Measurements from ENCODE around the gene SLC39A3.

The SLC39A3 gene, protein sequence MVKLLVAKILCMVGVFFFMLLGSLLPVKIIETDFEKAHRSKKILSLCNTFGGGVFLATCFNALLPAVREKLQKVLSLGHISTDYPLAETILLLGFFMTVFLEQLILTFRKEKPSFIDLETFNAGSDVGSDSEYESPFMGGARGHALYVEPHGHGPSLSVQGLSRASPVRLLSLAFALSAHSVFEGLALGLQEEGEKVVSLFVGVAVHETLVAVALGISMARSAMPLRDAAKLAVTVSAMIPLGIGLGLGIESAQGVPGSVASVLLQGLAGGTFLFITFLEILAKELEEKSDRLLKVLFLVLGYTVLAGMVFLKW

DNA sequence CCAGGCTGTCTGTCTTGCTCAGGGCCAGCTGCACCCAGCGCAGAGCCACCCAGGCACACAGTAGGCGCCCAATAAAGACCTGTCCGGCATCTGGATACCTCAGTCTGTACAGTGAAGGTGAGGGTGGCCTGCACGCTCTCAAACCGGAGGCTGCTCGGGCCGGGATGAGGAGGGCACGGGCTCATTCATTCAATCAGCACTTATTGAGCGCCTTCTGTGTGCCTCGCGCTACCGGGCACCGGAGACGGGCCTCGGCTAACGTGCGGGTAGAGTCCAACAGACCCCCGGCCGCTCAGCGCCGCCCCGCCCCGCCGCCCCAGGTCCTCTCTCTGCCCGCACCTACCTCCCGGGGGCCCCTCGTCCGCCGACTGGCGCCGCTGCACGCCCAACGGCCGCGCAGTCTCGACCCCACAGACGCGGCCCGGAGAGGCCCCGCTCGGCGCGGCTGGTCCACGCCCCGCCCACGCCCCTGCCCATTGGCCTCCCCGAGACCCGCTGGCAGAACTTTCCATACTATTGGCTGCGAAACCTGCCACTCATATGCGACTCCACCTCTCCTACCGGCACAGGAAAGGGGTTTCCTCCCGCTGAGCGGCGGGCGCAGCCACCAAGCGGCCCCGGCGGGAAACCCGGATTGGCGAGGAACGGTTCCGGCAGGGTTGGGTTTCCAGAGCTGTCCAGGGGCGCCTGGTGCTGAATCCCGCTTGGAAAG is at the start of gene SLC39A3:
SLC39A3 (minus strand) TSS at position 416 of the 712 bp plus-strand sequence. CDS start 2,760 bp downstream, outside the sequence.
- peak; percentile 88 for DNase-seq

DNA sequence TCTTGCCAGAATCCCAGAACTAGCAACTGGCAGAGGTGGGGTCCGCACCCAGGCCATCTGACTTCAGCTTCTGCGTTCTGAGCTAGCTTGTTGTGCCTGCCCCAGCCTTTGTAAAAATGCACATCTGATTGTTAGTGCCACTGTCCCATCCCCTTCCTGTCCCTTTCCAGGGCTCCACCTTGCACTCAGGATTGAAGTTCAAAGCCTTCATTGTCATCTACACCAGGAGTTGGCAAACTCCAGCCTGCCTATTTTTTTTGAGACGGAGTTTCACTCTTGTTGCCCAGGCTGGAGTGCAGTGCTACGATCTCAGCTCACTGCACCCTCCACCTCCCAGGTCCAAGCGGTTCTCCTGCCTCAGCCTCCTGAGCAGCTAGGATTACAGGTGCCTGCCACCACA is 48.4 kb upstream of the SLC39A3 start:
- no peak for DNase-seq

DNA sequence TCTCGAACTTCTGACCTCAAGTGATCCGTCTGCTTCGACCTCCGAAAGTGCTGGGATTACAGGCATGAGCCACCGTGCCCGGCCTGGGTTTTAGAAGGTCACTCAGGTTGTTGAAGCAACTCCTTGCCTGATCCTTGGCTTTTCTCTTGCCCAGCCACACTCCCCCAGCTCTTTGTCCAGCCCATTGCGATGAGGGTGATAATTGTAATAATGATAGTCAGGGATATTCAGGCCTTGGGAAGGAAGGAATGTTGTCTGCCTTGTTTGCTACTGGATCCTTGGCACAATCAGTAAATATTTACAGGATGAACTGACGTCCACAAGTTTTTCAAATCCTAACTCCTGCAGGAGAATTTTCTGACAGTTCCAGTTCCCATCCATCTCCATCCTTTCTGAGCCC is 47.3 kb upstream of the SLC39A3 start:
- DNase-seq, result no peak

DNA sequence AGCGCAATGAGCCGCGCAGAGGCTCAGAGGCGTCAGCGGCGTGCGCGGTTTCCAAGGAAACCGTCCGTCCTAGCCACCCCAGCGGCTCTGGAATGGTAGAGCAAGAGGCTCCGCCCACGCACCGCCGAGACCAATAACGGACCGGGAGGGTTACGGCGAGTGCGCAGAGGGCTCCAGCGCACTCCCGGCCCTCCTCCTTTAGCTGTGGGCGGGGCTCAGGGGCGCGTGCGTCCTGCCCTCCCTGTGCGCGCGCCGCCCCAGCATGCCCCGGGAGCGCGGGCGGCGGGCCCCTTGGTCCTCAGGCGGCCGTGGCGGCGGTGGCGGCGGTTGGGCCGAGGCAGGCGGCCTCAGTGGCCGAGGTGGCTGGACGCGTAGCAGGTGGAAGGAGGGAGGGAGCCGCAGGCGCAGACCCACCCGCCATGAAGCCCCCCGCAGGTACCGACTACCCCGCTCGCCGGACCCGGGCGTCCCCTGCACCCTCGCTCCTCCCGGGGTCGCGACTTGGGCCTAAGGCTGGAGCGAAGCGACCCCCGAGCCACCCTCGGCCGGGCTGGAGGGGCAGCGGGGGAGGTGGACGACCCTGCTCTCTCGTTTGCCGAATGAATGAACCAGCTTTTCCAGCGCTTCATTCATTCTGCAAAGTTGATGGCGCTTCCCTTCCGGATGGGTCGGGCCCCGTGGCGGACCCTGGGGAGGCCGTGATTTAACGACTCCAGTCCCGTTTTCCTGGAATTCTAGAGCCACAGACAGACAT is 45.6 kb upstream of the SLC39A3 start, which contains the start of gene THOP1:
THOP1 (plus strand) TSS at position 260 of the 754 bp plus-strand sequence; CDS start at position 420, 160 bp downstream.
- peak; percentile 95 for DNase-seq

DNA sequence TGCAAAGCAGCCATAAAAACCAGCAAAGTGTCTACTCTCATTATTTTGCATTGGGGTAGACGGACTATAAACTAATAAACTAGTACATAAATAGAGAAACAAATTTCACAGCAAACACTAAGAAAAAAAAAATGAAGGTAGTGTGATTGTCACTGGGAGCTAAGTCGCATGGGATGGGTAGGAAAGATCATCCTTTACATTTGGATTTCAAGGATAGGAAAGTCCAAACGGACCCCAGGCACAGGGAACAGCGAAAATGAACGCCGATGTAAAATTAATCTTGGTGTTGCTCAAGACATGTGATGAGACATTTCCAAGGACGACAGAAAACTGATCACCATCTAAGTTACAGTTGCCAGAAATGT is 43.9 kb upstream of the SLC39A3 start:
- DNase-seq, result no peak

DNA sequence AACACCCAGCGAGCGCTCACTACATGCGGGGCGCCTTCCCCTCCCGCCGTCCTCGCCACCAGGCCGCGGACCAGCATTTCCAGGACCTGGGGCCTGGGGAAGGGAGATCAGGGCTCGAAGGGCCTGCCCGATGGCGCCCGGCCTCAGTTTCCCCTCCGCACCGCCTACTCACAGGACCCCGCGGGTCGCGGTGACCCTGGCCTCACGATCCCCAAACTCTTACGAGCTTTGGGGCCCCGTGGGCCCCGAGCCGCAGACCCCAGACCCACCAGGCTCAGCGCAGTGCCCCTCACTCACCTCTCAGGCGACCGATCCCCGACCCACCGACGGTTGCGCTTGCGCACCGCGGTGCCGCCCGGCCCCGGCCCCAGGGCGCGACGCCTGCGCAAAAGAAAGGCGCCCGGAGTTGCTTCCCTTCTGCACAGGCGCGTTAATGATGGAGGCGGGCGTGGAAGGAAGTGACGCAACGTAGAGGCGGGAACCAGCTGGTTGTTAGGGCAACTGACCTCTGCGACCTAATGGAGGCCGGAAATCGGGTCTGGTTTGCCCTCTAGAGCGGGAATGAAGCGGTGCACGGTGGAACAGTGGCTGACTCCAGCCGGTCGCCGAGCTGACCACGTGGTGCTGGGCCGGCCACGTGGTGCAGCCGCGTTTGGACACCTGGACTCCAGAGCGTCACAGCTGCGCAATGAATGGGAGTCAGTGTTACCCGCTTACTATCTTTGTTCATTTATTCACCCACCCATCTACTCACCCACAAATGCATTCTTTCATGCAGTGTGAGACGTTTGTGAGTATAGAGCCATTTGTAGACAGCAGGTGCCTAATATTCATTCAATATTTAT is 43.3 kb upstream of the SLC39A3 start, which contains the start of gene SGTA:
SGTA (minus strand) TSS at position 338 of the 845 bp plus-strand sequence. CDS start 14,205 bp downstream, outside the sequence.
- DNase-seq, result peak; percentile 99

DNA sequence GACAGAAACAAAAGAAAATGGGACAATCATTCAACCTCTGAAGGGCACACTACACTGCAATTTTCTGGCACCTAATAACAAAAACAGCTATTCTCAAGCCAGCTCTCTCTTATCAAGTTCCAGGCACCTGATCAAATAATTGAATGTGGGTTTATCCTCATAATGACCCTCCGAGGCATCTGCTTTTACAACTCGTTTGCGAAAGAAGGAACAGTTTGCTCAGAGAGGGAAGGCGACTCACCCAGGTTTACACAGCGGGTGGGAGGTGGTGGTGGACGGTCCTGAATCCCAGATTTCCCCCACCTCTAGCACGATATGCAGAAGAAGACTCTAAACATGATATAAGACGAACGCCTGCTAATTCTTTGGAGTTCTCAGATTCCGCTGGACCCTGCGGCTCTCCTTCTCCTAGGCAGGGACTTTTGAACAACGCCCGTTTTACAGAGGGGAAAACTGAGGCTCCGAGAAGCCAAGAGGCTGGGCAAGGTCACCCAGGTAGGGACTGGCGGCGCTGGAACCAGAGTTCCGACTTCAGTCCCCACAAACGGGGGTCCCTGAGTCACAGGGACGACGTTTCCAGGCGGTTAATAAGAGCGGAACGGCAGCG is 42.6 kb upstream of the SLC39A3 start:
- no peak for DNase-seq

DNA sequence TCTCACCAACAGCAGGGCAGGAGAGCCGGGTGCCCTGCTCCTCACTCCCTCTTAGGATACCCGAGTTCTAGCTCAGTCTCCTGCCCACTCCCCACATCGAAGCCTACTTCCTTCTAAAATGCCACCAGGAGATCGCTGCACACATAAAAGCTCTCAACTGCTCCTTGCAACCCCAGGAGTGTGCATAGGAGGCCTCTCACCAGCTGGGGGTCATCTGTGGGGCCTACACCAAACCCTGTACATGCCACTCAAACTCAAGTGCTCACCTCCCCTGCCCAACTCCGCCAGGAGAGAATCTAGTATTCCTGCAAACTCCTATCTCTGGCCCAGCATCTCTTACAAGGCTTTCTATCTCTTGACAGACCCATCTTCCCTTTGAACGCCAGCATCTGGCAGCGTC is 40.5 kb upstream of the SLC39A3 start:
- DNase-seq, result no peak

DNA sequence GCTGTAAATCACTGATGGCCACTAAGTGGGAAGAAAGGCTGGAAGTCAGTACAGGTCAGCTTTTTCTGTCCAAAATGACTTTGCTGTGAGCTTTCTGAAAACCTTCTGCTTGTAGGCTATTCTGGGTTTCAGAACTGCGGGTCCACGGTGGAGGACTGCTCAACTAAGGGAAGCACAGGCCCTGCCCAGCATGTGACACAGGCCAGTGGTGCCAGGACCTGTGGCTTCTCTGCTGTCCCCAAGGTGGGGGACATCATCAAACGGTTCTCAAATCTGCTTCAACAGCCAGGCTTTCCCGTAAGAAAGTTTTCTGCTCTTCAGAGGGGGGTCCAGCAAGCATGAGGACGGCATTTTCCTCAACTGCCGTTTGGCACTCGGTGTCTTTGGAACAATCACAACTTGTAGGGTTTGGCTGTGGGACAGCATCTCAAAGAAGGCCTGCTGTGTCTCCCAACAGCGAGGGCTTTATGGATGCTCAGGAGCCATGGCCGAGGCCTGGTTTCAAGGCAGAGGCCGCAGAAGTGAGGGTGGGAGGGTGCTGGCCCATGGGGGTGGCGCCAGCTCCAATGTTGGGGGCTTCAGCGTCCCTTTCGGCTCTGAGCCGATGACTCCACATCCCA is 39.4 kb upstream of the SLC39A3 start:
- no peak for DNase-seq

DNA sequence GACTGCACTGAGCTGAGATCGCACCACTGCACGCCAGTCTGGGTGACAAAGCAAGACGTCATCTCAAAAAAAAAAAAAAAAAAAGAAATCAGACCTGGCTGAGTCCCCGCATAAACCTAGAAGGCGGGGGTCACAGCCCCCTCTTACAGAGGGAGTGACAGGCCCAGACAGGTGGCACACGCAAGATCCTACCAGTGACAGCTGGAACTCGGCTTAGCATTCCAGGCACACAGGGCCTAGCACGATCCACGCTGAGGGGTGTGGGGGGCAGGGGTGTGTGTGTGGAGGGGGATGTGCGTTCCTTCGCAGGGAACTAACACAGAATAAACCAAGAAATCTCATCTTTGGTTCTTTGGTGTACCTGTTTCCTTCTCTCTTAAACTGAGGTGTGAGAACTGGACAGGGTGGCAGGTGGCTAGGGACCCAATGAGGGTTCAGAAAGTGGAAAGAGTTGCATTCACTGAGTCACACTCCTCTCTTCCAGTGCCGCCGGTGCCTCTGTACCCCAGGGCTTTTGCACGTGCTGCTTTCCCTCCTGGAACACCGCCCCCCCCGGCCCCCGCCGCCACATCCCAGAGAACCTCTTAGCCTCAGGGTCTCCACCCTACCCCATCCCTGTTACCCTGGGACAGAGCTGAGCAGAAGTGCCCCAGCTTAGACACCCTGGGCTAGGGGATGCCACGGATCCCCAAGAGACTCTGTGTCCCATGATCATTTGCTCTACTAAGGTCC is 38.3 kb upstream of the SLC39A3 start:
- peak; percentile 46 for DNase-seq

DNA sequence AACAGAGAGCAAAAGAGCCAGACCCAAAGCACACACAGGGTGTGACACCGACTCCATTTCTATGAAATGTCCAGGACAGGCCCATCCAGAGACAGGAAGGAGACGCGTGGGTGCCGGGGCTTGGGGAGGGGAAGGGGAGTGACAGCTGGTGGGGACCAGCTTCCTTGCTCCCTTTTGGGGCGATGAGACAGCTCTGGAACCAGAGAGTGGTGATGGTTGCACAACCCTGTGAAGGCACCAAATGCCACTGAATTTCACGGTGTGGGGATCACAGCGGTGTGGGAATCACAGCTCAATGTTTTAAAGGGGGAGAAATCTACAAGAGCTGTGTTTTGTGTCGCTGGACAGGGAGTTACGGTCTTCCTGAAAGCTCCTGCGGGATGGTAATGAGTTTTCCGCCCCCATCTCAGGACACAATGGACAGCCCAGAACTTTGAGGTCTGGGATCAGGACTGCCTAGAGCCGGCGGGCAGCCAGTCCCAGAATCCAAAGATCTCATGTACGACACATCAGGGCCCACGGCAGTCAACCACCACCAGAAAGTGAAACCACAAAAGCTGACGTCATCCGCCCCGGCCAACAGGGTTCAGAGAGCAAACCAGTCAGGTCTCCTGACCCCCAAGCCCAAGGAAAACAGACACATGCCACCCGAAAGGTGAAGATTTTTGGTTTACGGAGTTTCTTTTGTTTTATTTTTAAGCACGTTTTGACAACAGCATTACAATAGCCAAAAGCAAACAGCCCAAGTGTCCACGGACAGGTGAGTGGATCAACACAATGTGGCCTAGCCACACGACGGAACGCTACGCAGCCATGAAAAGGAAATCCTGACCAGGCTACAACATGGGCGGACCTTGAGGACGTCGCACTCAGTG is 36.0 kb upstream of the SLC39A3 start:
- DNase-seq, result no peak

DNA sequence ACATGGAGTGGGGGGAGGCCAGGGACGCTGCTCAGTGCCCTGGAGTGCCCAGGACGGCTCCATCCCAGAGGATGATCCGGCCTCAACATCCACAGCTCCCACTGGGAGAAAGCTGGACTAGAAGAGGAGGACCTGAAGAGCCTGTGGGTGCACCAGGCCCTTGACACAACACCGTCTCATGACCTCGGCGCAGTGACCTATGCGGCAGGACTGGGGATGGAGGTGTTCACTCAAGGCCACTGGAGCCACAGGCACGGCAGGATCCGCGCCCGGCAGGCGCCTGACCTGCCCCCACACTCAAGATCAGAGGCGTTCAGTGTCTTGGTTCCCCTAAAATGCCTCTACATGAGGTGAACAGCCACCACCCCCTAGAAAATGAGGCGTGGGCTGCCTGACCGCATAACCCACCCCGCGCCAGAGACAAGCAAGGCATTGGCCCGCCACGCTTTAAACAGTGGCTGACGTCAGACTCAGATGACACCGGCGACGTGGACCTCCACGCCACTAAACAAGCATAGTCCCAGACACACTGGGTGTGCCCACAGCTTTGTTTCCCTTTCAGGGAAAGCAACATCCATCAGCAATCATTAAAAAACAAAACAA is 35.2 kb upstream of the SLC39A3 start:
- no peak for DNase-seq

DNA sequence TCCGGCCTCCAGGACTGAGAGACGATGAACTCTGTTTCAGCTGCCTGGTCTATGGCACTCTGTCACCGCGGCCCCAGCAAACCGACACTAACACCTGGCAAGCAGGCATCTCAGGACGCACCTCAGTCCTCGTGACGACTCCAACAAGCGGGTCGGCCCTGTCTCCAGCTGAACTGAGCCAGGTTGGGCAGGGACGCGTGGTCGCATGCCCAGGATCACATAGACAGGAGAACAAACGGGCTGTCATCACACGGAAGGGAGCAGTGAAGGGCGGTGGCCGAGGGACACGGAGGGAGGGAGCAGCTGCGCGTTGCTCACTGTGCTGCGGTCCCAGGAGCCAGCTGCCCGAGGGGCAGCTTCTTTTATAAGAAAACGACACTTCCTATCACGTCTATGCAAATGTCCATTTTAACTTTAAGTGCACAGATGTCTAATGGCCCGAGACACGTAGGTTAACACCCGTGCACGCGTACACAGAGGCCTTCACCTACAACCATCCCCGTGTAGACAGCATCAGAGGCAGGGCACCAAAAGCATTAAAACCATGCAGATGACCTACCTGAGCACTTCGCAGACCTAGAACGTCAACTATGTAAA is 34.4 kb upstream of the SLC39A3 start:
- no peak for DNase-seq

DNA sequence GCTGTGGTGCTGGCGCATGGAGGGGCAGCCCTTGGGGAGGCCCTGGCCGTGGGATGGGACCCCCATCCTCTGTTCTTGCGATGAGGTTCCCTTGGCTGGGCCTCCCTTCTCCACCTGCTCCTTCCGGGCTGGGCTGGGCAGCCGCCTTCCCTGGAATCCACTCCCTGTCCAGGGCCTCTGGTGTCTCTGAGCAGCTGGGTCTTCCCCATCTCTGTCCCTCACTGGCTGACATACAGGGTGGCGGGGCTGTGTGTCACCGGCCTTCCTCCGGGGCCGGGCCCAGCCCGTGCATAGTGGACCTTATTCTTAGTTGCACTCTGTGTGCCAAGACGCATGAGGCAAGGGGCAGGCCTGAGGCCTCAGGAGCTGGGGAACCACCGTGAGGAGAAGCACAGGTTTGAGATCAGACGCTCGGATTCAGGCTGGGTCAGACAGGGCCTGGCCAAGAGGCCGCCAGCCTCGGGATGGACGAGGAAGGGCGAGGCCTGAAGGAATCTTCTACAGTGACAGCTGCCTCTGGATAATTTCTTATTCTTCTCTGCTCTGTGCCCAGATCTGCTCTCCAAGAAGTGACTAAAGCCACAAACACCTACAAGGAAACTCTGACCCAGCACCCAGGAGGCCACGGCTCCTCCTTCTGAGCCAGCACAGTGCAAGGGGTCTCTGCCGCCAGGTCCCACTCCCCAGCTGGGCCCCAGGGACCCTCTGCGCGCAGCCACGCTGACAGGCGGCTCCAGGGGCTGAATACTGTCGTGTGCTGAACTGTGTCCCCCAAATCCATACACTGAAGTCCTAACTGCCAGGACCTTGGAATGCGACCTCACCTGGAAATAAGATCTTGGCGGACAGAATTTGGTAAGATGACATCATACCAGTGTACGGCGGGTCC is 32.2 kb upstream of the SLC39A3 start:
- DNase-seq, result no peak

DNA sequence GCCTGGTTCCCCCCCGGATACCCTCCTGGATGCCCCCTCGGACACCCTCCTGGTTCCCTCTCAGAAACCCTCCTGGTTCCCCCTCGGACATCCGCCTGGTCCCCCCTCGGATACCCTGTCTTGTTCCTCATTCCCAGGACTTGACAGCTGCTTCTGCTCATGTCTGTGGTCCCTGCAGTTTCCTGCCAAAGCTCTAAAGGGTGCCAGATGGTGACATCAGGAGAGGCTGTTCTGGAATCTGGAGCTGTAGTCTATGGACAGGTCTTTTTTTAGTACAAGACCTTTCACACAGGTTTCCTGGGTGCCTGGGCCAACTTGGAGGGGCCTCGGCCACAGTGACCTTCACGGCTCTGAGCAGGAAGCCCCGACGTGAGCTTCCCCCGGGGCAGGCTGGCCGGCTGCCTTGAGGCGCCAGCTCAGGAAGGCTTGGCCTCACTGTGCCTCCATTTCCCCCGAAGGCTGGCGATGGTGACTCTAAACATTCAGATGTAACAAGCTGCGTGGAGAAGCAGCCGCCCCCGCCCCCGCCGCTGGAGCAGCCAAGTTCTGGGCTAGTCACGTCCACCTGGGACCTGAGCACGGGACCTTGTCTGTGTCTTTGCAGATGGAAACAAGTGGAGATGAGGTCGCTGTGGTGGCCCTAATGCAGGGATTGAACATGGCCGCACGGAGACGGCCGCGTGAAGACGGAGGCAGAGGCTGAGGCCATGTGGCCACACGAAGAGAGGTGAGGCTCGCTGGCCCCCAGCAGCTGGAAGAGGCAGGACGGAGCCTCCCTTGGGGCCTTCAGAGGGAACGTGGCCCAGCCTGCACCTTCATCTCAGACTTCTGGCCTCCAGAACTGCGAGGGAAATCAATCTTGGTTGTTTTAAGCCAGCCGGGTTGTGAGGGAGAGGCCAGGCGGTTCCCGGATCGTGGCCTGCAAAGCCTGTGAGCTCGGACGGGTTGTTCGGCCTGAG is 30.5 kb upstream of the SLC39A3 start:
- DNase-seq, result no peak

DNA sequence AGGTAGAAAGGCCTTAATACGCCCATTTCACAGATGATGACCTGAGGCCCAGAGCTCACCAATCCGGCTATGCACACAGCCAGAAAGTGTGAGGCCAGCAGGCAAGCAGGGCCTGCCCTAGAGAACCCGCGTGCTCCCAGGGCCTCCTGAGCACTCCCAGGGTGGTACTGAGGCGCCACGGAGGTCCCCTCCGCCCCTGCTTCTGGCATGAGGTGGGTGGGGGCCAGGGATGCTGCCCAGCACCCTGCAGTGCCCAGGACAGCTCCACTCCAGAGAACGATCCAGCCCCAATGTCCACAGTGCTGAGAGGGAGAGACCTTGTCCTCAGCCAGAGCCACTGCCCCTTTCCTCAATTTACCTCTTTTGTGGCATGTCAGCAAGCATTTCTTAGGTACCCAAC is 29.4 kb upstream of the SLC39A3 start:
- no peak for DNase-seq

Measured in NCI-H524 treated with DMSO at 0.1 percent for 48 hours (cell line).